H1 (cell line): ENCODE data around the gene PTPRC. TPM values are rescaled to one million over a fixed set of nuclear protein-coding genes. Genes with fewer than 3 reads are reported as not detected.

ENCODE experiments used
- CTCF ChIA-PET: fragments of 300-600 bp; sonication (Branson Sonifier 250); formaldehyde crosslinking; loops from one replicate; lab custom pipeline; 2021; ENCODE audit not compliant: partially characterized antibody; lab: Charles Lee
- POLR2A ChIA-PET: fragments of 300-600 bp; sonication (Branson Sonifier 250); formaldehyde crosslinking; loops from one replicate; lab custom pipeline; 2021; ENCODE audit warnings: inconsistent platforms; ENCODE audit not compliant: partially characterized antibody; lab: Charles Lee
- DNase-seq, 2 experiments: peaks; one replicate each; pipeline versions ENCODE4 v3.0.0 to v3.0.0-alpha.2; 2010 to 2022; ENCODE audit warnings: low spot score in 2 of 2, low read depth in 1 of 2, mixed read lengths in 1 of 2
- FAIRE-seq: peaks from 2 replicates; lab custom pipeline; 2011; peaks lifted over from hg19 to GRCh38; lab: Jason Lieb, UNC
- H2AFZ ChIP-seq: 2 replicates; pipeline ENCODE4 v1.8.1; 2012; ENCODE audit warnings: low read length, inconsistent platforms
- H2AK5ac ChIP-seq: 2 replicates; pipeline ENCODE4 v1.6.1; 2013; ENCODE audit warnings: low read depth, low read length
- H2BK120ac ChIP-seq: replicated peaks from 2 replicates; pipeline ENCODE3; 2013; ENCODE audit warnings: low read depth, low read length, inconsistent platforms
- H2BK12ac ChIP-seq: 2 replicates; pipeline ENCODE4 v1.6.1; 2013; ENCODE audit warnings: low read depth, low read length
- H2BK15ac ChIP-seq: 2 replicates; pipeline ENCODE4 v1.6.1; 2013; ENCODE audit warnings: low read length
- H2BK20ac ChIP-seq: 2 replicates; pipeline ENCODE4 v1.6.1; 2013; ENCODE audit warnings: low read length
- H2BK5ac ChIP-seq: 2 replicates; pipeline ENCODE4 v1.6.1; 2013; ENCODE audit warnings: low read depth, low read length
- H3K14ac ChIP-seq: 2 replicates; pipeline ENCODE4 v1.6.1; 2013; ENCODE audit warnings: inconsistent platforms; ENCODE audit not compliant: insufficient read length
- H3K18ac ChIP-seq: 2 replicates; pipeline ENCODE4 v1.6.1; 2013; ENCODE audit warnings: low read length; ENCODE audit errors: extremely low read depth
- H3K23ac ChIP-seq: 2 replicates; pipeline ENCODE4 v1.6.1; 2013; ENCODE audit warnings: inconsistent platforms; ENCODE audit not compliant: insufficient read length
- H3K23me2 ChIP-seq: 2 replicates; pipeline ENCODE4 v1.6.1; 2013; ENCODE audit warnings: low read depth, low read length
- H3K27ac ChIP-seq: 2 replicates; pipeline ENCODE4 v1.6.1; 2011; ENCODE audit warnings: low read depth, low read length, inconsistent platforms
- H3K27me3 ChIP-seq, 4 experiments: replicated peaks in 1 of 4; 1 replicate in 1 of 4; 2 replicates in 3 of 4; pipeline versions ENCODE4 v1.6.1 to v1.8.1; 2011 to 2013; ENCODE audit warnings: low read length in 3 of 4, mild to moderate bottlenecking in 3 of 4, inconsistent platforms in 2 of 4, mixed read lengths in 2 of 4, moderate library complexity in 1 of 4; ENCODE audit not compliant: control insufficient read depth in 3 of 4, insufficient read depth in 3 of 4; ENCODE audit errors: extremely low read depth in 1 of 4
- H3K36me3 ChIP-seq, 4 experiments: 2 replicates each; pipeline versions ENCODE4 v1.6.1 to v1.8.1; 2011 to 2013; ENCODE audit warnings: mild to moderate bottlenecking in 4 of 4, low read length in 3 of 4, moderate library complexity in 2 of 4, control low read depth in 1 of 4, inconsistent platforms in 1 of 4; ENCODE audit not compliant: insufficient read depth in 4 of 4, control insufficient read depth in 2 of 4
- H3K4ac ChIP-seq: replicated peaks from 2 replicates; pipeline ENCODE3; 2013; ENCODE audit warnings: low read length, low read depth, mixed read lengths, inconsistent platforms; ENCODE audit not compliant: insufficient read length
- H3K4me1 ChIP-seq, 4 experiments: replicated peaks in 1 of 4; 1 replicate in 1 of 4; 2 replicates in 3 of 4; pipeline versions ENCODE4 v1.6.1 to v1.8.1; 2011 to 2013; ENCODE audit warnings: low read length in 3 of 4, inconsistent platforms in 2 of 4, mixed read lengths in 1 of 4; ENCODE audit not compliant: insufficient read depth in 4 of 4, control insufficient read depth in 3 of 4
- H3K4me2 ChIP-seq, 2 experiments: 2 replicates each; pipeline versions ENCODE4 v1.6.1 to v1.8.1; 2011 to 2013; ENCODE audit warnings: low read depth in 2 of 2, low read length in 2 of 2, control low read depth in 1 of 2, inconsistent platforms in 1 of 2, mild to moderate bottlenecking in 1 of 2; ENCODE audit not compliant: insufficient read depth in 1 of 2
- H3K4me3 ChIP-seq, 4 experiments: fragments of 200-600, 300-600 bp in 1 of 4; sonication (generic), shearing (Covaris generic), sonication (Bioruptor Twin) in 1 of 4; 2 replicates each; pipeline versions ENCODE4 v1.5.1 to v1.8.1; 2011 to 2016; ENCODE audit warnings: low read length in 4 of 4, low read depth in 3 of 4, control low read depth in 2 of 4, inconsistent platforms in 2 of 4, mild to moderate bottlenecking in 2 of 4, mixed read lengths in 1 of 4, moderate library complexity in 1 of 4; ENCODE audit not compliant: insufficient read depth in 2 of 4; ENCODE audit errors: extremely low read depth in 1 of 4
- H3K56ac ChIP-seq: replicated peaks from 2 replicates; pipeline ENCODE3; 2013; ENCODE audit warnings: low read depth, mild to moderate bottlenecking, mixed read lengths, low read length, inconsistent platforms; ENCODE audit not compliant: insufficient read length
- H3K79me1 ChIP-seq: 2 replicates; pipeline ENCODE4 v1.6.1; 2013; ENCODE audit warnings: low read depth, low read length, control low read depth
- H3K79me2 ChIP-seq, 2 experiments: 2 replicates each; pipeline versions ENCODE4 v1.6.1 to v1.8.1; 2012 to 2013; ENCODE audit warnings: low read length in 2 of 2, mild to moderate bottlenecking in 2 of 2, inconsistent platforms in 1 of 2; ENCODE audit not compliant: insufficient read depth in 2 of 2, control insufficient read depth in 1 of 2
- H3K9ac ChIP-seq, 4 experiments: replicated peaks in 1 of 4; 1 replicate in 1 of 4; 2 replicates in 3 of 4; pipeline versions ENCODE4 v1.6.1 to v1.8.1; 2011 to 2013; ENCODE audit warnings: low read depth in 3 of 4, low read length in 3 of 4, control low read depth in 2 of 4, mild to moderate bottlenecking in 2 of 4, moderate library complexity in 2 of 4, inconsistent platforms in 1 of 4; ENCODE audit errors: extremely low read depth in 1 of 4
- H3K9me3 ChIP-seq, 2 experiments: 2 replicates each; pipeline versions ENCODE4 v1.6.1 to v1.8.1; 2012 to 2013; ENCODE audit warnings: mild to moderate bottlenecking in 2 of 2, moderate library complexity in 2 of 2, control low read depth in 1 of 2, inconsistent platforms in 1 of 2, low read depth in 1 of 2, low read length in 1 of 2, mixed read lengths in 1 of 2; ENCODE audit not compliant: insufficient read depth in 2 of 2
- H4K20me1 ChIP-seq, 2 experiments: replicated peaks in 1 of 2; 2 replicates each; pipeline versions ENCODE3 to v1.8.1; 2011 to 2013; ENCODE audit warnings: inconsistent platforms in 2 of 2, low read length in 2 of 2, mild to moderate bottlenecking in 1 of 2; ENCODE audit not compliant: insufficient read depth in 2 of 2, control insufficient read depth in 1 of 2
- H4K5ac ChIP-seq: 2 replicates; pipeline ENCODE4 v1.6.1; 2013; ENCODE audit warnings: low read length, low read depth, mixed read lengths, inconsistent platforms; ENCODE audit not compliant: insufficient read length
- H4K8ac ChIP-seq: 2 replicates; pipeline ENCODE4 v1.8.0; 2013; ENCODE audit warnings: mild to moderate bottlenecking, moderate library complexity, low read length, inconsistent platforms; ENCODE audit not compliant: insufficient read depth; ENCODE audit errors: extremely low read depth
- H4K91ac ChIP-seq: replicated peaks from 2 replicates; pipeline ENCODE3; 2013; ENCODE audit warnings: low read length, mixed read lengths, inconsistent platforms; ENCODE audit not compliant: insufficient read length
- POLR2AphosphoS5 ChIP-seq: IDR thresholded peaks from 2 replicates; pipeline ENCODE4 v1.6.1; 2011; ENCODE audit warnings: low read depth, low read length
- SP1 ChIP-seq: IDR thresholded peaks from 2 replicates; pipeline ENCODE4 v1.6.1; 2011; ENCODE audit warnings: low read depth, low read length
- WGBS, 2 experiments: shearing (Covaris generic) in 1 of 2; methylation state at CpG; one replicate each; pipeline versions ENCODE4 v1.1.6 to v1.1.7; 2013 to 2015; ENCODE audit warnings: low lambda C conversion rate in 2 of 2, mixed read lengths in 2 of 2, inconsistent platforms in 1 of 2, low coverage in 1 of 2, missing lambda C conversion rate in 1 of 2; ENCODE audit not compliant: insufficient replicate concordance in 2 of 2, insufficient coverage in 1 of 2, insufficient read length in 1 of 2; ENCODE audit errors: extremely low coverage in 1 of 2, missing lambda C conversion rate in 1 of 2; 5-methylcytosine and 5-hydroxymethylcytosine counted together
- polyA plus RNA-seq, 7 experiments: library from polyadenylated mRNA; depleted of rRNA in 3 of 7; stranded (reverse) in 5 of 7; unstranded in 2 of 7; fragments of >200 nt in 5 of 7; fragments of 200-250 nt in 2 of 7; gene quantifications; 1 replicate in 5 of 7; 2 replicates in 1 of 7; 4 replicates in 1 of 7; pipeline versions ENCODE4 v1.2.1 to v1.2.3, GENCODE V29; 2011 to 2013; ENCODE audit warnings: missing spikeins in 2 of 7, mixed read lengths in 2 of 7
- total RNA-seq: library from RNA; stranded (reverse); fragmentation: NEBNext Ultra II Directional; extraction: Animal tissue kit (Norgen Biotek cat#: 25700); gene quantifications from 2 replicates; pipeline ENCODE4 v1.2.1, GENCODE V29; 2021

The PTPRC gene
- total and polyA plus RNA-seq, 2 of the 8 experiments (the other 6 are each of a cell fraction or from before 2014, with no cell fraction given): 0.05 TPM; not detected in 1

- H3K27me3 ChIP-seq: no peaks in the 10 kb centered on the region
- no peak overlapping the region for H3K4ac ChIP-seq
- FAIRE-seq (no peak), DNase-seq (no peak)
- no peaks in the 10 kb centered on the region for H3K79me2 ChIP-seq
- peaks cover 0 to 5% (median 0%) of the 10 kb centered on the region in 4 experiments; a peak in 2 of 7 replicates for H3K4me1 ChIP-seq
- no peaks in the 10 kb centered on the region for H4K20me1 ChIP-seq
- POLR2A ChIA-PET: no interaction called here
- H2BK12ac ChIP-seq: no peak overlapping the region
- H3K9me3 ChIP-seq: no peaks in the 10 kb centered on the region
- no peak overlapping the region for H2AK5ac ChIP-seq
- no peak overlapping the region for H3K27ac ChIP-seq
- H3K18ac ChIP-seq: no peak overlapping the region
- H3K14ac ChIP-seq: no peak overlapping the region
- CTCF ChIA-PET: interaction anchor here (1.1 to 2.0 kb wide), 4 partner anchors 13 to 95 kb away, joined by 3 to 7 read pairs (median 4); no protein-coding TSS in a partner anchor
- no peak overlapping the region for H2BK120ac ChIP-seq
- H3K23ac ChIP-seq: no peak overlapping the region
- H2BK20ac ChIP-seq: no peak overlapping the region
- no peaks in the 10 kb centered on the region for H3K23me2 ChIP-seq
- 91% methylated on average over 4 of the region's 4 CpGs; no CpG with 5 or more reads in 1 of the 2 experiments for WGBS, 2 experiments
- no peak overlapping the region for H3K4me3 ChIP-seq
- no peak overlapping the region; the same call in 1 of the 2 replicates for H4K8ac ChIP-seq
- H3K9ac ChIP-seq: no peak overlapping the region
- no peak overlapping the region for H2BK5ac ChIP-seq
- H3K79me1 ChIP-seq: no peaks in the 10 kb centered on the region
- H4K91ac ChIP-seq: no peak overlapping the region
- no peaks in the 10 kb centered on the region for H3K36me3 ChIP-seq
- H2BK15ac ChIP-seq: no peak overlapping the region
- no peak overlapping the region for H4K5ac ChIP-seq
- no peak overlapping the region for H2AFZ ChIP-seq
- H3K4me2 ChIP-seq: no peak overlapping the region
- H3K56ac ChIP-seq: no peak overlapping the region
- no peak for TF ChIP-seq SP1
- no peak for TF ChIP-seq POLR2AphosphoS5
Measured at GRCh38 chr1:198776602-198777029, 137.8 kb downstream of the PTPRC start.
